ENCODE data around the gene AQP6.

AQP6 gene

DNA sequence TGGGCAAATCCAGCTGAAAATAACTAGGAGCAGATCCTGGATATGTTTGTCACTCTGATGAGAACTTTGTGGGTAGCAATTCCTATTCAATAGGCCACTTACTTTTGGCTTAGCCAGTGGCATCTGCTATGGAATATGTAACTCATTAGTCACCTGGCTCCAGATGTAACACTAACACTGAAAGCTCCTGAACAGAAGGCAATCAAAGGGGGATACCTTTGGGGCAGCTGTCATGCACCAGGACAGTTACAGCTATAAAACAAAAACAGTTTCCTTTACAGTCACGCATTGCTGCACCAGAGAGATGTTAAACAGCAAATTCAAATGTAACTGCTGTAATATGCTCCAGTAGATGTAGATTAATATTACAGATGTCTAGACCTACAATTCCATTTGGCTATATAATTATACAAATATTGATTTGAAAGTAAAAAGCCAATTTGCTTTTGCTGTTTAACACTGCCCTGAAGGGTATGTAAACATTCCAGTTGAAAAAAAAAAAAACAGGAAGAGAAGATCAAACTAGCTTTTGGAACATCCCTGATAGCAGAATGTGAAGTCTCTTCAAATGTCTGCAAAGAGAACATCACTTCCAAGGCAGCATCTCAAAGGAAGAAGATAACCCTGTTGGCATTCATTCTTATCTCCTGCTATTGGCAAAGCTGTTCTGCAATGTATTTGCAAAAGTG is 34.2 kb downstream of the AQP6 start:
- no peak for DNase-seq

- DNase-seq, result no peak
These were observed 40.8 kb downstream of the AQP6 start for GRCh38 chr12:50013361-50014147.

DNA sequence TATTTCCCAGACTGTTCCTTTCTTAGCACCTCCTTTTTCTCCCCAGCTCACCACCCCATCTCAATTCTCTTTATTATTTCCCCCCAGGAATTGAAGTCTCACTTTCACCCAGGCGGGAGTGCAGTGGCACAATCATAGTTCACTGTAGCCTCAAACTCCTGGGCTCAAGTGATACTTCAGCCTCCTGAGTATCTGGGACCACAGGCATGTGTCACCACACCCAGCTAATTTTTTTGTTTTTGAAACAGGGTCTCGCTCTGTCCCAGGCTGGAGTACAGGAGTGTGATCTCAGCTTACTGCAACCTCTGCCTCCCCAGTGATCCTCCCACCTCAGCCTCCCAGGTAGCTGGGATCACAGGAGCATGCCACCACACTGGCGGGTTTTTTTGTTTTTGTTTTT is 41.6 kb downstream of the AQP6 start:
- no peak for DNase-seq

DNA sequence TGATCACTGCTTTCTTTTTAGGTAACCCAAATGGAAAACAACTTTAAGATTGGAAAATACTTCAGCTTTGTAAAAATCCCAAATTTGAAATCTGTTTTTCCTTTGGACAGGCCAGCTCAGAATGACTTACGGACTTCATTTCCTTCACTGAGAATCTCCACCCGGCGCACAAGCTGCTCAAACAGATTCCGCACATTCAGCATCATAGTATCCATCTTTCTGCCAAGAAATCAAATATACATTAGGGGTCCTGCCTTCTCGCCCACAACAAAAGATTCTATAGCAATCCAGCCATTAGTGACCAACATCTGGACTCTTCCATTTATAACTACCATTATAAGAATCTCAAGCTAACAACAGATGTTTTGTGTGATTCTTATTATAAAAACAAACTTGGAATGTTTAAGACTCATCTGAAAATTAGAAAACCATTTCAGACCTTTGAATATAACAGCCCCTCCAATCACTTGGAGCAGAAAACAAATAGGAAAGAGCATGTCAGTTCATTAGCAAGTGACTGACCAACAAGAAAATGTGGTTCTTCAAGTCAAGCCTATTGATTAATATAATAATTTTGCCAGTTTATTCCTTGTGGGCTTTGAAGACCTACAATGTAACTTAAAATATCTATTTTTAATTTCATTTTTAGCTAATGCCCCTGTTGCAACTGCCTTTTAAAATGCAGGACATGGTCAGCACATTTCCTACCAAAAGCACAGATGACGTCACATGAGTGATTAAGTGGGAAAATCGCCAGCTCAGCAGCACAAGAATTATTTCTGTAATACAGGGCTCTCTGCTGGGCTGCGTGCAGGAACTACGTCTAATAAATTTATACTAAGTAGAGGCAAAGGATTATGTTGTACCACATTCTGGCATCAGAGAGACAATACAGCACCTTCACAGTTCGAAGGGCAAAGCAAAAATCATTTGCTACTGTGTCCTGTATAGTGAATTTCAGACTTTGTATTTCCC is 44.0 kb downstream of the AQP6 start:
- DNase-seq, result no peak

DNA sequence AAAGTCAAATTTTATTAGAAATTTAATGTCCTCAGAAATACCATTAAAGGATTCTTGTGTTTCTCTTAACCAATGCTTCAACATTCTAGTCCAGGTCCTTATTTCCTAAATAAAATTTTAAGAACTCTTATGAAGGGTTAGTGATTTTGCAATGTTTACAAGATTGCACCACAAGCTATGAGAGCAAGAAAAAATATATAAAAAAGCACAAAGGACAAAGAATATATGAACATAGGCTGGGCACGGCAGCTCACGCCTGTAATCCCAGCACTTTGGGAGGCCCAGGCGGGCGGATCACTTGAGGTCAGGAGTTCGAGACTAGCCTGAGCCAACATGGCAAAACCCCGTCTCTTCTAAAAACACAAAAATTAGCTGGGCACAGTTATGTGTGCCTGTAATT is 44.9 kb downstream of the AQP6 start:
- no peak for DNase-seq

- DNase-seq, result no peak
These were observed 45.4 kb downstream of the AQP6 start for GRCh38 chr12:50018154-50018553.

DNA sequence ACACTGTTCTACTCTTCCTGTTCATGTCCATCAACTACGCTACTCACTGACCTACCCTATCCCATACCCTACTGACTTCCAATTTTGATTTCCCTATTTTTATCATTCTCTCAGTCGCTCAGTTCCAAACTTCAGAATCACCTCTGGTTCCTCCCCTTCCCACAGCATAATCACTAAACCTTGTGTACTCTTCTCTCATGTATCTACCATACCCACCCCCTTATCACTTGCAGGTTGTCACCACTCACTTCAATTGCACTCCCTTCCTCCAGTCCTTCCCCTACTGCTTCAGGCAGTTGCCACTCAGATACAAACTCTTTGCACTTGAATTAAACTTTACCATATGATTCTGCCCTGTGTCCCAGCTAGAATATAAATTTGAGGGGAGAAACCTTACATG is 46.2 kb downstream of the AQP6 start:
- no peak for DNase-seq

DNA sequence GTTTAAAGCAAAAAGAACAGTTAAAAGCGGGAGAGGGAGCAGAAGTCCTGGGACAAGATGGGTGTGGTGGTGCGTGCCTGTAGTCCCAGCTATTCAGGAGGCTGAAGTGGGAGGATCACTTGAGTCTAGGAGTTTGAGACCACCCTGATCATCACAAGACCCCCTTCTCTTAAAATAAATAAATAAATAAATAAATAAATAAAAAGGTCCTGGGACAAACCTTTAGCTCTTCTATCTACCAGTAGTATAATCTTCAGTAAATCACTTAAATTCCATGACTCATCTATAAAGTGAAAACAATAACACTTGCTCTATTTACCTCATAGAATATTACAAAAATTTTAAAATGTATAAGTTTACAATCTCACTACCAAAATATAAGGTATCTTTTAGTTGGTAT is 46.8 kb downstream of the AQP6 start:
- no peak for DNase-seq

DNA sequence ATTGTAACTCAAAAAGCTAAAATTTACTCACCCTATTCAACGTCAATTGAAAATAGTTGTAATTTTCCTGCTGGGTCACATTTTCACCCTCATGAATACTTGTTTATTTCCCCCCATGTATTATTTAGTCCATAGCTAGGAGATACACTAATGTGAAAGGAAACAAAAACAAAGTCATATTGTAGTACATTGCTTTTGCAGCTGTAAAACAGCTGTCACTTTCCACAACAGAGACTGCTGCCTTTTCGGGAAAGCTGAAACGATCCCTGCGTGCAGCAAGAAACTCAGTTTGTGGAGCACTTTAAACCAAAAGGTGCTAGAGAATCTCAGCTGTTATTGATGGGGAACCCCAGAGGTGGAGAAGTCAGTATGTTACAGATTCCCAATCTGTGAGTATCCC is 48.3 kb downstream of the AQP6 start:
- DNase-seq, result no peak

DNA sequence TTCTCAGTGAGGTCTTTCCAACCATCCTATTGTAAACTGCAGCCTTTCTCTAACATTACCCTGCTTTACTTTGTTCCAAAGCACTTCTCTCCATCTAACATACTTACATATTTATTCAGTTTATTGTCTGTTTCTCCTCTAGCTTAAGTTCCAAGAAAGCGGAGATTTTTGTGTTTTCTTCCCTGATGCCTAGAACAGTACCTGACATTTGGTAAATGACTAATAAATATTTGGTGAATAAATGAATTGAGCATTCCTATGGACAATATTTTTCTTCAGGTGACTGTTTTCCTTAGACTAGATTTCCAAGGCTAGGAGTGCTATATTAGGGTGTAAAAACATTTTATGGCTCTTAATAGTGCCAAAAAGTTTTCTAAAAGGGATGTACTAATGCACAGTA is 50.2 kb downstream of the AQP6 start:
- no peak for DNase-seq

GRCh38 chr12:50024227-50024626 is 51.5 kb downstream of the AQP6 start:
- no peak for DNase-seq

- no peak for DNase-seq
These were observed 52.0 kb downstream of the AQP6 start for GRCh38 chr12:50024805-50025186.

GRCh38 chr12:50025187-50026059 is 52.7 kb downstream of the AQP6 start, which contains the start of gene RACGAP1:
TSS of gene RACGAP1 (minus strand) at chr12:50025494. CDS start at chr12:50016715, 8,779 bp downstream.
- peak; percentile 93 for DNase-seq

DNA sequence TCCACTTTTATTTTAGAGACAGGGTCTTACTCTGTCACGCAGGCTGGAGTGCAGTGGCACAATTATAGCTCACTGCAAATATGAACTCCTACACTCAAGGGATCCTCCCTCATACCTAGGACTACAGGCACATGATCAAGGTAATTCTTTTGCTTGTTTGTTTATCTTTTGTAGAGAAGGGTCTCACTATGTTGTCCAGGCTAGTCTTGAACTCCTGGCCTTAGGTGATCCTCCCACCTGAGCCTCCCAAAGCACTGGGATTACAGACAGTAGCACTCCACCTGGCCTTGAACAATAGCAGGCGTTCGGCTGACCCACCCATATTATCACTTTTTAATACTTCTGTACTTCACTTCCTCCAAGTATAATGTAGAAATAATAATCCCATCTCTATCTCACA is 53.9 kb downstream of the AQP6 start:
- DNase-seq, result no peak
